ENCODE data around the gene STRN3.
A peak's percentile ranks its signal among the peaks of the same experiment; 100 is the strongest.
"Not testable (repeated sequence)": the region's sequence is repeated elsewhere in the genome, so short reads cannot be mapped to it uniquely, and the experiment has no call there.

The STRN3 gene

DNA sequence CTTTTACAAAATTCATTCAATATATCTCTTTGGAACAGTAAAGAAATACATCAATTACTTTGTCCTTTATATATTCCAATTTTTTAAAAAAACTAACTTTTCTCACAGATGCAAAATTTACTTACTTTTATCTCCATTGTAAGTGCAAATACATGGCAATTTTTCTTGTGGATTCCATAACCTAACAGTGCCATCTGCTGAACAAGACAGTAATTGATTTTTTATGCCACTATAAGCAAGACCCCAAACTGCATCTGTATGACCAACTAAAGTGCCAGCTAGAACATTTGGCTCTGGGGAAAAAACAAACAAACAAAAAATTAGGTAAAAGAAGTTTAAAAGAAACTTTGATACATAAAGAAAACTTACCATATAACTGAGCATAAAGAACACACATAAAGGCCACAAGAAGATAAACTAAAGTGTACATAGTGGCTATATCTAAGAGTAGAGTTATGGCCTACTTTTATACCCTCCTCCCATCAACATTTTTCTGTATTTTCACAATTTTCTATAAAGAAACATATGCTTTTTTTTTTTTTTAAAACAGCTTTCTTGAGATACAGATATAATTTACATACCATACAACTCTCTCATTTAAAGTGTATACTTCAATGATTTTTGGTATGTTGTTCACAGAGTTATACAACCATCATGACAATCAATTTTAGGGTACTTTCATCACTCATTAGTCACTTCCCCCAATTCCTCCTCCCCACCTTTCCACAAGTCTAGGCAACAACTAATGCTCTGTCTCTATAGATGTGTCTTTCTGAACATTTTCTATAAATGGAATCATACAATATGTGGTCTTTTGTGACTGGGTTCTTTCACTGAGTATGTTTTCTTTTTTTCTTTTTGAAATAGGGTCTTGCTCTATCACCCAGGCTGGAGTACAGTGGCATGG lies 119.2 kb downstream of the STRN3 start:
- H3K9me2 ChIP-seq (ENCODE audit: low read depth, low read length) = no peaks in the 10 kb centered on the region
- H3K4me3 ChIP-seq (ENCODE audit: low read depth, low read length, poor library complexity, severe bottlenecking) = no peak overlapping the region
- H3K9me3 ChIP-seq (ENCODE audit: low read length) = no peaks in the 10 kb centered on the region
- H3K79me2 ChIP-seq (ENCODE audit: insufficient read depth, low read length) = no peaks in the 10 kb centered on the region
- no peak overlapping the region for H3K4me2 ChIP-seq (ENCODE audit: low read length)
- no peaks in the 10 kb centered on the region for H3K27me3 ChIP-seq (ENCODE audit: insufficient read depth, low read length)
- H4K20me1 ChIP-seq (ENCODE audit: insufficient read depth, low read length) = no peaks in the 10 kb centered on the region; the same call in 1 of the 2 replicates
- peak; percentile 52 for TF ChIP-seq CTCF (IDR thresholded peaks at IDR 0.05; ENCODE audit: low read length)
- TF ChIP-seq EZH2 (IDR thresholded peaks at IDR 0.05; ENCODE audit: borderline replicate concordance, low read length) = no peak
- no peak overlapping the region for H3K9ac ChIP-seq (ENCODE audit: low read length)
- no peak overlapping the region for H3K27ac ChIP-seq (ENCODE audit: low read depth, low read length, poor library complexity, severe bottlenecking)
- peaks cover 79% of the 10 kb centered on the region for H3K36me3 ChIP-seq (ENCODE audit: insufficient read depth, low read length)
- no peak overlapping the region for H2AFZ ChIP-seq (ENCODE audit: low read length)
- no peaks in the 10 kb centered on the region for H3F3A ChIP-seq (ENCODE audit: insufficient read depth, low read length)
- H3K4me1 ChIP-seq (ENCODE audit: insufficient read depth, low read length, severe bottlenecking) = no peaks in the 10 kb centered on the region

GRCh38 chr14:30903285-30904124 lies 122.7 kb downstream of the STRN3 start:
- Histone ChIP-seq H3K9me2 (ENCODE audit: low read depth, low read length) (no peaks in the 10 kb centered on the region), H3K9ac (ENCODE audit: low read length) (no peak overlapping the region), H3K4me3 (ENCODE audit: low read depth, low read length, poor library complexity, severe bottlenecking) (no peak overlapping the region), H2AFZ (ENCODE audit: low read length) (no peak overlapping the region), H3K9me3 (ENCODE audit: low read length) (no peaks in the 10 kb centered on the region), H4K20me1 (ENCODE audit: insufficient read depth, low read length) (no peaks in the 10 kb centered on the region), H3K4me2 (ENCODE audit: low read length) (no peak overlapping the region), H3K27me3 (ENCODE audit: insufficient read depth, low read length) (no peaks in the 10 kb centered on the region), H3K4me1 (ENCODE audit: insufficient read depth, low read length, severe bottlenecking) (no peaks in the 10 kb centered on the region), H3K79me2 (ENCODE audit: insufficient read depth, low read length) (no peaks in the 10 kb centered on the region), H3K36me3 (ENCODE audit: insufficient read depth, low read length) (peaks cover 60% of the 10 kb centered on the region), H3F3A (ENCODE audit: insufficient read depth, low read length) (no peaks in the 10 kb centered on the region), H3K27ac (ENCODE audit: low read depth, low read length, poor library complexity, severe bottlenecking) (no peak overlapping the region)
- TF ChIP-seq EZH2 (IDR thresholded peaks at IDR 0.05; ENCODE audit: borderline replicate concordance, low read length) (no peak), CTCF (IDR thresholded peaks at IDR 0.05; ENCODE audit: low read length) (no peak)

- not testable (repeated sequence) for H3K4me3 ChIP-seq (ENCODE audit: low read depth, low read length, poor library complexity, severe bottlenecking); H3K4me1 ChIP-seq (ENCODE audit: insufficient read depth, low read length, severe bottlenecking); H3K9ac ChIP-seq (ENCODE audit: low read length); H3F3A ChIP-seq (ENCODE audit: insufficient read depth, low read length); H3K27me3 ChIP-seq (ENCODE audit: insufficient read depth, low read length); H2AFZ ChIP-seq (ENCODE audit: low read length); H4K20me1 ChIP-seq (ENCODE audit: insufficient read depth, low read length); H3K9me3 ChIP-seq (ENCODE audit: low read length); H3K27ac ChIP-seq (ENCODE audit: low read depth, low read length, poor library complexity, severe bottlenecking); H3K79me2 ChIP-seq (ENCODE audit: insufficient read depth, low read length); H3K4me2 ChIP-seq (ENCODE audit: low read length); H3K9me2 ChIP-seq (ENCODE audit: low read depth, low read length)
- H3K36me3 ChIP-seq (ENCODE audit: insufficient read depth, low read length) = peaks cover 45% of the 10 kb centered on the region; the same call in 1 of the 2 replicates
Measured at GRCh38 chr14:30897121-30897520, 129.1 kb downstream of the STRN3 start.

All from OCI-LY1 (cell line).